Erythroblast (primary cell): ENCODE measurements around the gene TRIM14.

Source experiments
- DNase-seq, 2 experiments: peaks; one replicate each; lab custom pipeline; 2025; lab: John Stamatoyannopoulos, UW
- GATA1 ChIP-seq: IDR thresholded peaks from 2 replicates; pipeline ENCODE4 v1.6.1; 2011; ENCODE audit warnings: low read depth, mild to moderate bottlenecking, control low read depth, low read length, moderate library complexity
- POLR2A ChIP-seq: IDR thresholded peaks from 2 replicates; pipeline ENCODE4 v1.6.1; 2011; ENCODE audit warnings: mild to moderate bottlenecking, low read length

Gene TRIM14

GRCh38 chr9:98149422-98149821, 30.4 kb upstream of the TRIM14 start:
- TF ChIP-seq POLR2A, result no peak
- no peak for TF ChIP-seq GATA1

GRCh38 chr9:98148486-98148885, 29.5 kb upstream of the TRIM14 start:
- TF ChIP-seq POLR2A (no peak), GATA1 (no peak)
- DNase-seq, result no peak

More at GRCh38 chr9:98149422-98149821, 30.4 kb upstream of the TRIM14 start:
- DNase-seq, result no peak

GRCh38 chr9:98147582-98147981, 28.6 kb upstream of the TRIM14 start:
- TF ChIP-seq POLR2A (no peak), GATA1 (no peak)
- DNase-seq, result no peak

- DNase-seq, result no peak
- TF ChIP-seq POLR2A, result no peak
- no peak for TF ChIP-seq GATA1
These were observed 27.3 kb upstream of the TRIM14 start for GRCh38 chr9:98146101-98146991.

- no peak for TF ChIP-seq GATA1
- no peak for TF ChIP-seq POLR2A
- no peak for DNase-seq
These were observed 25.6 kb upstream of the TRIM14 start for GRCh38 chr9:98144631-98145030.

GRCh38 chr9:98144076-98144475, 25.1 kb upstream of the TRIM14 start:
- TF ChIP-seq POLR2A (no peak), GATA1 (no peak)
- DNase-seq, result no peak

GRCh38 chr9:98142925-98143481, 24.0 kb upstream of the TRIM14 start:
- no peak for DNase-seq
- TF ChIP-seq POLR2A (no peak), GATA1 (no peak)

GRCh38 chr9:98142182-98142907, 23.3 kb upstream of the TRIM14 start:
- TF ChIP-seq POLR2A (no peak), GATA1 (no peak)
- no peak for DNase-seq

GRCh38 chr9:98140503-98140902, 21.5 kb upstream of the TRIM14 start:
- TF ChIP-seq POLR2A (no peak), GATA1 (no peak)
- DNase-seq, result no peak

GRCh38 chr9:98136489-98136888, 17.5 kb upstream of the TRIM14 start:
- TF ChIP-seq GATA1, result no peak
- no peak for TF ChIP-seq POLR2A
- no peak for DNase-seq

GRCh38 chr9:98135938-98136337, 16.9 kb upstream of the TRIM14 start:
- TF ChIP-seq GATA1 (no peak), POLR2A (no peak)

GRCh38 chr9:98135558-98135934, 16.5 kb upstream of the TRIM14 start:
- TF ChIP-seq POLR2A (no peak), GATA1 (no peak)
- DNase-seq, result no peak

More at GRCh38 chr9:98135938-98136337, 16.9 kb upstream of the TRIM14 start:
- DNase-seq, result no peak

- TF ChIP-seq GATA1, result no peak
- TF ChIP-seq POLR2A, result no peak
- no peak for DNase-seq
These were observed 15.9 kb upstream of the TRIM14 start for GRCh38 chr9:98134702-98135557.
